ENCODE results near the gene AUTS2.

Gene AUTS2

DNA sequence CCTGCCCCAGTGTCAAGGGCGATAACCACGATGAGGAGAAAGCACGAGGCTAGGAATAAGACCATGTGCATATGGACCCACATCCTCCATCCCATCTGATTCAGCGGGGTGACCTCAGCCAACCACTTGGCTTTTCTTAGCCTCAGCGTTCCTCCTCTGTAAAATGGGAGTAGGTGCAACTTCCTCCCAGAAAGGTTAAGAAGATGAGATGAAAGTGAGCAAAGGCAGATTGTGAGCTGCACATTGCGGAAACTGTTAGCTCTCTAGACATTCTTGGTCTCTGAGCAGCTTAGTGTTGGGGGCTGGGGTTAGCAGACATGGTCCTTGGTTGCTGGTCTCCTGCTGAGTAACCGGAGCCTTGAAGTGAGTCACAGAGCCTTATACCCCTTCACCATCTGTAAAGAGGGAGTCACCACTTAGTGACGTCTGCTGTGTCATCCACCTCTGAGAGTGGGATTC is 1036.4 kb downstream of the AUTS2 start:
- TF ChIP-seq GATA2 (IDR thresholded peaks at IDR 0.05; ENCODE audit: low read depth, low read length) (no peak), GATA3 (IDR thresholded peaks at IDR 0.05; ENCODE audit: low read depth, low read length) (no peak)

GRCh38 chr7:70635633-70636032 is 1037.4 kb downstream of the AUTS2 start:
- TF ChIP-seq GATA2 (IDR thresholded peaks at IDR 0.05; ENCODE audit: low read depth, low read length) (no peak), GATA3 (IDR thresholded peaks at IDR 0.05; ENCODE audit: low read depth, low read length) (no peak)

DNA sequence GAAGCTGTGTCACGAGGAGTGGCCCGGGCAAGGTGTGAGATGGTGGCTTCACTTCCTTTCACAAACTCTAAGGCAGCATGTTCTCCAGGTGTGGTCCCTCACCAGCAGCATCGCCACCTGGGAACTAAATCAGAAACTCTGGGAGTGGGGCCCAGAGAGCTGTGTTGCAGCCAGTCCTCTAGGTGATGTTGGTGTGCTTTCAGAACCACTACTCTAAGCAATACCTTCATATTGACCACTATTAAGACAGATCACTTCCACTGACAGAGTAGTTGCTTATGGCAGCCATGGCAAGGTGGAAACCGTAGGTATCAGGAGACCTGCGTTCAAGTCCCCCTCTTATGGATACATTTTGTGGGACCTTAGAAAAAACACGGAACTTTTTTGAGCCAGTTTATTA is 1037.9 kb downstream of the AUTS2 start:
- TF ChIP-seq GATA2 (IDR thresholded peaks at IDR 0.05; ENCODE audit: low read depth, low read length) = no peak
- TF ChIP-seq GATA3 (IDR thresholded peaks at IDR 0.05; ENCODE audit: low read depth, low read length) = no peak

DNA sequence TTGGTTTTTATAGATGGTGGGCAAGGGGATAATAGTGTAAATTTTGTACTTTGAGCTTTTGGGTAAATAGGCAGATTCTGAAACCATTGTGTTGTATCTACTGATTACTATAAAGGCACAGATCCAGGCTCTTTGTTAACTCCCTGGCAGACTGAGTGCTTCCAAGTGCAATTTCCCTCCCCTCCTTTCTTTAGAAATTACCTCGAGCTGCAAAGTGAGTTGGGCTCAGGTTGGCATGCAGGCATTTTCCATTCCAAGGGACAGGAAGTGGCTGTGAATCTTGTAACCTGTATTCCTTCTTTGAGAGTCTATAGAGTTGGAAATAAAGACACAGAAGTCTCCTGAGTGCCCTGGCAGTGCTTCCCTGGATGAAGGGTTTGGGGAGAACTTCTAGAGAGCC is 1039.5 kb downstream of the AUTS2 start:
- TF ChIP-seq GATA3 (IDR thresholded peaks at IDR 0.05; ENCODE audit: low read depth, low read length) = no peak

GRCh38 chr7:70638158-70639107 is 1040.2 kb downstream of the AUTS2 start:
- TF ChIP-seq GATA3 (IDR thresholded peaks at IDR 0.05; ENCODE audit: low read depth, low read length) (no peak), GATA2 (IDR thresholded peaks at IDR 0.05; ENCODE audit: low read depth, low read length) (no peak)

- no peak for TF ChIP-seq GATA3 (IDR thresholded peaks at IDR 0.05; ENCODE audit: low read depth, low read length)
- no peak for TF ChIP-seq GATA2 (IDR thresholded peaks at IDR 0.05; ENCODE audit: low read depth, low read length)
Measured at GRCh38 chr7:70640266-70640833, 1042.1 kb downstream of the AUTS2 start.

GRCh38 chr7:70641882-70642281 is 1043.6 kb downstream of the AUTS2 start:
- TF ChIP-seq GATA2 (IDR thresholded peaks at IDR 0.05; ENCODE audit: low read depth, low read length) (no peak), GATA3 (IDR thresholded peaks at IDR 0.05; ENCODE audit: low read depth, low read length) (no peak)

DNA sequence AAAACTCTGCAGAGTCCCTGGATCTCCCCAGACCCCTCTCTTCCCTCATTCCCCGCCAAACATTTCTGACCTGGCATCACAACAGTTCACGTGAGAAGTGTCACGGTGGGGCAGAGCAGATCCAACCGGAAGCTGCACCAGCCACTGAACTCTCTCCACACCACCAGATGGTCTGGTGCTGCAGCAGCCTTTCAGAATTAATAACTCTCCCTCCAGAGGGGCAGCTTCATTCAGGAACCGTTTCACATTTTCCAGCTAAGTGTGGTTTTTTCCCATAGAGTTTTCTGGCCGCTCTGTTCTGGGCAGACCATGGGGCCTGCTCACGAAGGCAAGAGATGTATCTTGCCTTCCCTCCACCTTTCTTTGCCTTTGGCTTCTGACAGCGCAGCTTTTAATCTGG is 1047.0 kb downstream of the AUTS2 start:
- TF ChIP-seq GATA3 (IDR thresholded peaks at IDR 0.05; ENCODE audit: low read depth, low read length) (no peak), GATA2 (IDR thresholded peaks at IDR 0.05; ENCODE audit: low read depth, low read length) (no peak)

DNA sequence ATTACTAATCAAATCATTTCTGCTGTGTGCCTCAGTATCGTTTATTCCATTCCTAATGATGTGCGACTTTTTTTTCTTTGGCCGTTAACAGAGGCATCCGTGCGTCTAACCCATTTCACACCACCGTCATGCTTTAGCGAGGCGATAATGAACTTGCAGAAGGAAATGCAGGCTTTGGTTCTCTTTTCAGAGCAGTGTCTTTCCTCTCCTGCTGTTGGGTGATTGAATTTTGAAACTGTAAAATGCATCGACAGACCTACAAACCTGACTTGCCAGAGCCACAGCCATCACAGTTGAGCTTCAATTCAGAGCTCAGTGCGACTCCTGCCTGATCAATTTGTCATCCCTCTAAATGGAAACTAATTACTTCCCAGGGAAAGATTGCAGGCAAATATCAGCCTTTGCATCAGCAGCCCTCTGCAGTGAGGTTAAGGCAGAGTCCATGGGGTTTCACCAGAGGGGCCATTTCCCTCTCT is 1047.6 kb downstream of the AUTS2 start:
- TF ChIP-seq GATA2 (IDR thresholded peaks at IDR 0.05; ENCODE audit: low read depth, low read length) (peak; percentile 91), GATA3 (IDR thresholded peaks at IDR 0.05; ENCODE audit: low read depth, low read length) (peak; percentile 80)

- TF ChIP-seq GATA2 (IDR thresholded peaks at IDR 0.05; ENCODE audit: low read depth, low read length) (no peak), GATA3 (IDR thresholded peaks at IDR 0.05; ENCODE audit: low read depth, low read length) (no peak)
Measured at GRCh38 chr7:70646536-70647248, 1048.4 kb downstream of the AUTS2 start.

DNA sequence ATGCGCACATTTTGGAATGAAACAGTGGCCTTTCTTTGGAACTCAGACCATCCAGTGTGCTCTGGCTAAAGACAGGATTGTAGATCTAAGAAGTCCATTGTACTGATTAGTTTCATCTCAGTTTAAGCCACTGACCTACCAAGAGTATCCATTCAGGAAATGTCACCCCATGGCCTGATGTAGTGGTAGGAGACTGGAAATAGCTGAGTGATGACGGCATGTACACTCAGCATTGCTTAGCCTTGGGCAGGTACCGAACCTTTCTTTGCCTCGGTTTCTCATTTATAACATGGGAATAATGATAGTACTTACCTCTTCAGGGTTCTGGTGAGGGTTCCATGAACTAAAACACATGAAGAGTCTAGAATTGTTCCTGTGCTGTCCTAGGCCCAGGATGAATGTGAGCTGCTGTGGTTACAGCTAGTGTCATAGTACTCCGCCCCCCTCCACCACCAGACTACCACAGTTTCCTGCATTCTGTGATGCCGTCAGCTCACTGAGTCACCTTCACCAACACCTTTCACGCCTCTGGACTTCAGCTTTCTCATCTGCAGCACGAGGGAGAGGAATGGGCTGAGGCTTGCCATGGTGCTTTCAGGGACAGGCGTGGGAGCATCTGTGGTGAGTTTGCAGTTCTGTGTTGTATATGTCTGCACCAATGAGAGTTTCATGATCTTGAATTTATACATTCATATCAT is 1049.7 kb downstream of the AUTS2 start:
- TF ChIP-seq GATA2 (IDR thresholded peaks at IDR 0.05; ENCODE audit: low read depth, low read length) (no peak), GATA3 (IDR thresholded peaks at IDR 0.05; ENCODE audit: low read depth, low read length) (no peak)

DNA sequence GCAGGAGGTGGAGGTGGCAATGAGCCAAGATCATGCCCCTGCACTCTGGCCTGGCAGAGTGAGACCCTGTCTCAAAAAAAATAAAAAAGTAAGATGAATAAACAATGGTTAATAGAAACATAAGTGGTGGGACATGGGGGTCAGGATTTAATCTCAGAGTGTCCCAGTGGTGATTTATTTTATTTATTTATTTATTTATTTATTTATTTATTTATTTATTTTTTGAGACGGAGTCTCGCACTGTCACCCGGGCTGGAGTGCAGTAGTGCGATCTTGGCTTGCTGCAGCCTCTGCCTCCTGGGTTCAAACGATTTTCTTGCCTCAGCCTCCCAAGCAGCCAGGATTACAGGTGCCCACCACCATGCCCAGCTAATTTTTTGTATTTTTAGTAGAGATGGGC is 1051.0 kb downstream of the AUTS2 start:
- TF ChIP-seq GATA2 (IDR thresholded peaks at IDR 0.05; ENCODE audit: low read depth, low read length) (no peak), GATA3 (IDR thresholded peaks at IDR 0.05; ENCODE audit: low read depth, low read length) (no peak)

GRCh38 chr7:70654146-70654545 is 1055.9 kb downstream of the AUTS2 start:
- TF ChIP-seq GATA2 (IDR thresholded peaks at IDR 0.05; ENCODE audit: low read depth, low read length) = no peak
- TF ChIP-seq GATA3 (IDR thresholded peaks at IDR 0.05; ENCODE audit: low read depth, low read length) = no peak

- TF ChIP-seq GATA3 (IDR thresholded peaks at IDR 0.05; ENCODE audit: low read depth, low read length) = no peak
- TF ChIP-seq GATA2 (IDR thresholded peaks at IDR 0.05; ENCODE audit: low read depth, low read length) = no peak
Measured at GRCh38 chr7:70654979-70655378, 1056.7 kb downstream of the AUTS2 start.
